Measurements from ENCODE around the gene TTYH1. TPM values are rescaled to one million over a fixed set of nuclear protein-coding genes. Genes with fewer than 3 reads are reported as not detected.
"Not testable (repeated sequence)": the region's sequence is repeated elsewhere in the genome, so short reads cannot be mapped to it uniquely, and the experiment has no call there.

The TTYH1 gene
- total RNA-seq, 4 donors from 2014 or later: 0.41 TPM; not detected in 3

GRCh38 chr19:54373781-54374631 lies 41.3 kb upstream of the TTYH1 start:
- H3K4me1 ChIP-seq: no peaks in the 10 kb centered on the region
- ATAC-seq (no peak), DNase-seq (peak in 1 of 2 donors; percentile 32)
- no peak overlapping the region for H3K4me3 ChIP-seq
- H3K9me3 ChIP-seq: no peaks in the 10 kb centered on the region
- TF ChIP-seq CTCF (IDR thresholded peaks at IDR 0.05 in 4 of 5, conservative IDR thresholded peaks at IDR 0.05 in 1 of 5) (no peak), POLR2A (IDR thresholded peaks at IDR 0.05) (no peak)
- intact Hi-C loops (cut with DNase I; ENCODE audit: low total_unique reads): no loop called here
- in situ Hi-C loops (cut with MboI; ENCODE audit: low sequenced_read_pairs in 4 of 4): no loop called here
- H3K27me3 ChIP-seq: no peaks in the 10 kb centered on the region
- H3K36me3 ChIP-seq: no peaks in the 10 kb centered on the region
- no peak overlapping the region for H3K27ac ChIP-seq

GRCh38 chr19:54375181-54375938 lies 39.9 kb upstream of the TTYH1 start:
- H3K36me3 ChIP-seq; intact Hi-C loops (cut with DNase I; ENCODE audit: low total_unique reads); H3K9me3 ChIP-seq; ATAC-seq; H3K4me1 ChIP-seq; H3K27me3 ChIP-seq; H3K4me3 ChIP-seq; H3K27ac ChIP-seq; DNase-seq; in situ Hi-C loops (cut with MboI; ENCODE audit: low sequenced_read_pairs in 4 of 4): not testable (repeated sequence)

- H3K4me1 ChIP-seq: no peaks in the 10 kb centered on the region
- in situ Hi-C loops (cut with MboI; ENCODE audit: low sequenced_read_pairs in 4 of 4): no loop called here
These were observed 38.5 kb upstream of the TTYH1 start for GRCh38 chr19:54376610-54377285.

GRCh38 chr19:54379187-54379678 lies 36.0 kb upstream of the TTYH1 start:
- H3K4me1 ChIP-seq: no peaks in the 10 kb centered on the region

More at GRCh38 chr19:54376610-54377285, 38.5 kb upstream of the TTYH1 start:
- no peak overlapping the region for H3K27ac ChIP-seq
- DNase-seq: no peak
- no peak overlapping the region for H3K4me3 ChIP-seq
- ATAC-seq: no peak
- intact Hi-C loops (cut with DNase I; ENCODE audit: low total_unique reads): no loop called here
- TF ChIP-seq CTCF (IDR thresholded peaks at IDR 0.05 in 4 of 5, conservative IDR thresholded peaks at IDR 0.05 in 1 of 5) (no peak), POLR2A (IDR thresholded peaks at IDR 0.05) (no peak)
- no peaks in the 10 kb centered on the region for H3K27me3 ChIP-seq
- no peaks in the 10 kb centered on the region for H3K36me3 ChIP-seq
- H3K9me3 ChIP-seq: no peaks in the 10 kb centered on the region

More at GRCh38 chr19:54379187-54379678, 36.0 kb upstream of the TTYH1 start:
- Histone ChIP-seq H3K4me3 (no peak overlapping the region), H3K36me3 (no peaks in the 10 kb centered on the region), H3K27ac (no peak overlapping the region), H3K9me3 (no peaks in the 10 kb centered on the region), H3K27me3 (no peaks in the 10 kb centered on the region)
- intact Hi-C loops (cut with DNase I; ENCODE audit: low total_unique reads) (no loop called here), in situ Hi-C loops (cut with MboI; ENCODE audit: low sequenced_read_pairs in 4 of 4) (no loop called here)
- DNase-seq (no peak), ATAC-seq (no peak)
- TF ChIP-seq CTCF (IDR thresholded peaks at IDR 0.05 in 4 of 5, conservative IDR thresholded peaks at IDR 0.05 in 1 of 5): no peak
- no peak for TF ChIP-seq POLR2A (IDR thresholded peaks at IDR 0.05)
